ENCODE results near the gene SIN3A. TPM values are rescaled to one million over a fixed set of nuclear protein-coding genes. Genes with fewer than 3 reads are reported as not detected.
"Not testable (repeated sequence)": the region's sequence is repeated elsewhere in the genome, so short reads cannot be mapped to it uniquely, and the experiment has no call there.

The SIN3A gene
- total RNA-seq, 1 experiment from 2014 or later = 42.7 TPM

- H3K4me3 ChIP-seq (ENCODE audit: insufficient read depth, low read depth, low read length) = no peak overlapping the region
- H3K27me3 ChIP-seq (ENCODE audit: control insufficient read depth, insufficient read depth, low read length) = no peaks in the 10 kb centered on the region
- DNase-seq = no peak
- peaks cover 17% of the 10 kb centered on the region for H3K36me3 ChIP-seq (replicated peaks; ENCODE audit: control insufficient read depth, insufficient read depth, low read length)
These were observed 19.8 kb downstream of the SIN3A start for GRCh38 chr15:75431682-75432081.

GRCh38 chr15:75431270-75431669, 20.2 kb downstream of the SIN3A start:
- no peak for DNase-seq
- Histone ChIP-seq H3K36me3 (replicated peaks; ENCODE audit: control insufficient read depth, insufficient read depth, low read length) (peaks cover 17% of the 10 kb centered on the region), H3K27me3 (ENCODE audit: control insufficient read depth, insufficient read depth, low read length) (no peaks in the 10 kb centered on the region), H3K4me3 (ENCODE audit: insufficient read depth, low read depth, low read length) (no peak overlapping the region)

- no peak for DNase-seq
- no peaks in the 10 kb centered on the region for H3K27me3 ChIP-seq (ENCODE audit: control insufficient read depth, insufficient read depth, low read length)
- peaks cover 19% of the 10 kb centered on the region for H3K36me3 ChIP-seq (replicated peaks; ENCODE audit: control insufficient read depth, insufficient read depth, low read length)
- H3K4me3 ChIP-seq (ENCODE audit: insufficient read depth, low read depth, low read length) = no peak overlapping the region
These were observed 21.2 kb downstream of the SIN3A start for GRCh38 chr15:75430259-75430658.

- DNase-seq = no peak
- no peak overlapping the region for H3K4me3 ChIP-seq (ENCODE audit: insufficient read depth, low read depth, low read length)
- H3K27me3 ChIP-seq (ENCODE audit: control insufficient read depth, insufficient read depth, low read length) = no peaks in the 10 kb centered on the region
- peaks cover 19% of the 10 kb centered on the region for H3K36me3 ChIP-seq (replicated peaks; ENCODE audit: control insufficient read depth, insufficient read depth, low read length)
These were observed 23.3 kb downstream of the SIN3A start for GRCh38 chr15:75428152-75428551.

GRCh38 chr15:75425966-75426500, 25.5 kb downstream of the SIN3A start:
- DNase-seq = no peak
- Histone ChIP-seq H3K4me3 (ENCODE audit: insufficient read depth, low read depth, low read length) (no peak overlapping the region), H3K36me3 (replicated peaks; ENCODE audit: control insufficient read depth, insufficient read depth, low read length) (peaks cover 27% of the 10 kb centered on the region), H3K27me3 (ENCODE audit: control insufficient read depth, insufficient read depth, low read length) (no peaks in the 10 kb centered on the region)

- DNase-seq = no peak
- no peaks in the 10 kb centered on the region for H3K27me3 ChIP-seq (ENCODE audit: control insufficient read depth, insufficient read depth, low read length)
- no peak overlapping the region for H3K4me3 ChIP-seq (ENCODE audit: insufficient read depth, low read depth, low read length)
- peaks cover 10% of the 10 kb centered on the region for H3K36me3 ChIP-seq (replicated peaks; ENCODE audit: control insufficient read depth, insufficient read depth, low read length)
These were observed 28.9 kb downstream of the SIN3A start for GRCh38 chr15:75422554-75422953.

- no peak for DNase-seq
These were observed 30.8 kb downstream of the SIN3A start for GRCh38 chr15:75420698-75421097.

GRCh38 chr15:75416584-75416983, 34.9 kb downstream of the SIN3A start:
- H3K4me3 ChIP-seq (ENCODE audit: insufficient read depth, low read depth, low read length) = no peak overlapping the region
- no peaks in the 10 kb centered on the region for H3K27me3 ChIP-seq (ENCODE audit: control insufficient read depth, insufficient read depth, low read length)
- DNase-seq = no peak
- H3K36me3 ChIP-seq (replicated peaks; ENCODE audit: control insufficient read depth, insufficient read depth, low read length) = peaks cover 14% of the 10 kb centered on the region

More at GRCh38 chr15:75420698-75421097, 30.8 kb downstream of the SIN3A start:
- H3K27me3 ChIP-seq (ENCODE audit: control insufficient read depth, insufficient read depth, low read length) = no peaks in the 10 kb centered on the region
- no peak overlapping the region for H3K4me3 ChIP-seq (ENCODE audit: insufficient read depth, low read depth, low read length)
- H3K36me3 ChIP-seq (replicated peaks; ENCODE audit: control insufficient read depth, insufficient read depth, low read length) = peaks cover 8% of the 10 kb centered on the region

- Histone ChIP-seq H3K4me3 (ENCODE audit: insufficient read depth, low read depth, low read length) (no peak overlapping the region), H3K36me3 (replicated peaks; ENCODE audit: control insufficient read depth, insufficient read depth, low read length) (peaks cover 38% of the 10 kb centered on the region), H3K27me3 (ENCODE audit: control insufficient read depth, insufficient read depth, low read length) (no peaks in the 10 kb centered on the region)
These were observed 41.3 kb downstream of the SIN3A start for GRCh38 chr15:75410196-75410595.

GRCh38 chr15:75407083-75407482, 44.4 kb downstream of the SIN3A start:
- no peak for DNase-seq
- Histone ChIP-seq H3K36me3 (replicated peaks; ENCODE audit: control insufficient read depth, insufficient read depth, low read length) (peaks cover 38% of the 10 kb centered on the region), H3K27me3 (ENCODE audit: control insufficient read depth, insufficient read depth, low read length) (no peaks in the 10 kb centered on the region), H3K4me3 (ENCODE audit: insufficient read depth, low read depth, low read length) (no peak overlapping the region)

More at GRCh38 chr15:75410196-75410595, 41.3 kb downstream of the SIN3A start:
- no peak for DNase-seq

GRCh38 chr15:75403892-75404291, 47.6 kb downstream of the SIN3A start:
- DNase-seq = no peak
- Histone ChIP-seq H3K36me3 (replicated peaks; ENCODE audit: control insufficient read depth, insufficient read depth, low read length) (peaks cover 30% of the 10 kb centered on the region), H3K4me3 (ENCODE audit: insufficient read depth, low read depth, low read length) (no peak overlapping the region), H3K27me3 (ENCODE audit: control insufficient read depth, insufficient read depth, low read length) (no peaks in the 10 kb centered on the region)

GRCh38 chr15:75397494-75397893, 54.0 kb downstream of the SIN3A start:
- Histone ChIP-seq H3K4me3 (ENCODE audit: insufficient read depth, low read depth, low read length) (no peak overlapping the region), H3K27me3 (ENCODE audit: control insufficient read depth, insufficient read depth, low read length) (no peaks in the 10 kb centered on the region), H3K36me3 (replicated peaks; ENCODE audit: control insufficient read depth, insufficient read depth, low read length) (peaks cover 38% of the 10 kb centered on the region)
- no peak for DNase-seq

- H3K4me3 ChIP-seq (ENCODE audit: insufficient read depth, low read depth, low read length) = no peak overlapping the region
- no peak for DNase-seq
- H3K36me3 ChIP-seq (replicated peaks; ENCODE audit: control insufficient read depth, insufficient read depth, low read length) = peaks cover 63% of the 10 kb centered on the region
- H3K27me3 ChIP-seq (ENCODE audit: control insufficient read depth, insufficient read depth, low read length) = no peaks in the 10 kb centered on the region
These were observed 61.6 kb downstream of the SIN3A start for GRCh38 chr15:75389791-75390382.

- not testable (repeated sequence) for H3K27me3 ChIP-seq (ENCODE audit: control insufficient read depth, insufficient read depth, low read length); H3K4me3 ChIP-seq (ENCODE audit: insufficient read depth, low read depth, low read length); DNase-seq
- peaks cover 46% of the 10 kb centered on the region for H3K36me3 ChIP-seq (replicated peaks; ENCODE audit: control insufficient read depth, insufficient read depth, low read length)
These were observed 67.5 kb downstream of the SIN3A start for GRCh38 chr15:75383986-75384385.

- Histone ChIP-seq H3K27me3 (ENCODE audit: control insufficient read depth, insufficient read depth, low read length) (no peaks in the 10 kb centered on the region), H3K36me3 (replicated peaks; ENCODE audit: control insufficient read depth, insufficient read depth, low read length) (peaks cover 31% of the 10 kb centered on the region), H3K4me3 (ENCODE audit: insufficient read depth, low read depth, low read length) (no peak overlapping the region)
- DNase-seq = no peak
These were observed 70.7 kb downstream of the SIN3A start for GRCh38 chr15:75380773-75381172.

All from H7 (cell line).